Fibroblast of peridontal ligament (primary cell): Measurements from ENCODE around the gene FLNA.

Experiments used
- DNase-seq: peaks from one replicate; pipeline ENCODE4 v3.0.0-alpha.2; 2010; ENCODE audit errors: extremely low read depth

The FLNA gene

GRCh38 chrX:154334496-154334895 lies 39.9 kb downstream of the FLNA start:
- no peak for DNase-seq

- no peak for DNase-seq
These were observed 40.6 kb downstream of the FLNA start for GRCh38 chrX:154333837-154334271.

- no peak for DNase-seq
These were observed 41.3 kb downstream of the FLNA start for GRCh38 chrX:154333116-154333515.

GRCh38 chrX:154332561-154332960 lies 41.9 kb downstream of the FLNA start:
- DNase-seq: no peak

GRCh38 chrX:154329294-154329693 lies 45.1 kb downstream of the FLNA start:
- DNase-seq: peak; percentile 25

- DNase-seq: no peak
These were observed 45.8 kb downstream of the FLNA start for GRCh38 chrX:154328646-154329045.

GRCh38 chrX:154327038-154327820 lies 47.2 kb downstream of the FLNA start:
- peak; percentile 70 for DNase-seq

GRCh38 chrX:154325541-154325940 lies 48.9 kb downstream of the FLNA start:
- peak; percentile 56 for DNase-seq

GRCh38 chrX:154323537-154323936 lies 50.9 kb downstream of the FLNA start:
- no peak for DNase-seq

- DNase-seq: no peak
These were observed 51.5 kb downstream of the FLNA start for GRCh38 chrX:154322890-154323289.

- DNase-seq: no peak
These were observed 52.8 kb downstream of the FLNA start for GRCh38 chrX:154321594-154321993.

GRCh38 chrX:154321152-154321551 lies 53.3 kb downstream of the FLNA start:
- DNase-seq: no peak

- no peak for DNase-seq
These were observed 54.0 kb downstream of the FLNA start for GRCh38 chrX:154320406-154320805.

GRCh38 chrX:154317391-154317995 lies 56.9 kb downstream of the FLNA start:
- DNase-seq: peak; percentile 24

- DNase-seq: no peak
These were observed 59.0 kb downstream of the FLNA start for GRCh38 chrX:154315416-154315815.

- no peak for DNase-seq
These were observed 61.3 kb downstream of the FLNA start for GRCh38 chrX:154313147-154313546.

GRCh38 chrX:154312116-154312515 lies 62.3 kb downstream of the FLNA start:
- DNase-seq: no peak

- no peak for DNase-seq
These were observed 63.6 kb downstream of the FLNA start for GRCh38 chrX:154310616-154311536.

- DNase-seq: no peak
These were observed 65.2 kb downstream of the FLNA start for GRCh38 chrX:154309041-154309775.

GRCh38 chrX:154308108-154308946 lies 66.1 kb downstream of the FLNA start:
- DNase-seq: peak; percentile 23

GRCh38 chrX:154307202-154307601 lies 67.2 kb downstream of the FLNA start:
- DNase-seq: no peak
